Hematopoietic multipotent progenitor cell treated with erythropoietin and hydrocortisone succinate and interleukin-3 and kit ligand, for 15 days (in vitro differentiated cells): ENCODE data around the gene DNAJC6.
A peak's percentile ranks its signal among the peaks of the same experiment; 100 is the strongest.

ENCODE experiments used
- DNase-seq: peaks from one replicate; pipeline ENCODE4 v3.0.0-alpha.2; 2015; ENCODE audit warnings: low spot score

DNAJC6 gene

DNA sequence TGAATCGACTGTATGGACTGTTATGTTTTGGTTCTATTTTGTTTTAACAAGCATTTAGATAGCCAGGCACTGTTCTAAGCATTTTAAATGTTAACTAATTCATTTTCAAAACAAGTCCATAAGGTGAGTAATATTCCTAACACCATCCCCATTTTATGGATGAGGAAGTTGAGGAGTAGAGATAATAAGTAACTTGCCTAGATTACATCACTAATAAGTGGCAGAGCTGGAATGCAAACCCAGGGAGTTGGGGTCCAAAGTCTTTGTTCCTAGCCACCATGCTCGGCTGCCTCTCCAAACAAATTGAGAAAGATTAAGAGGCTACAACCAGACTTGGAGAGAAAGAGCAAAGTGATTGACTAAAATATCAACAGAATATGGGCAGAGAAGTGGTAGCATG lies 98.5 kb downstream of the DNAJC6 start:
- no peak for DNase-seq

DNA sequence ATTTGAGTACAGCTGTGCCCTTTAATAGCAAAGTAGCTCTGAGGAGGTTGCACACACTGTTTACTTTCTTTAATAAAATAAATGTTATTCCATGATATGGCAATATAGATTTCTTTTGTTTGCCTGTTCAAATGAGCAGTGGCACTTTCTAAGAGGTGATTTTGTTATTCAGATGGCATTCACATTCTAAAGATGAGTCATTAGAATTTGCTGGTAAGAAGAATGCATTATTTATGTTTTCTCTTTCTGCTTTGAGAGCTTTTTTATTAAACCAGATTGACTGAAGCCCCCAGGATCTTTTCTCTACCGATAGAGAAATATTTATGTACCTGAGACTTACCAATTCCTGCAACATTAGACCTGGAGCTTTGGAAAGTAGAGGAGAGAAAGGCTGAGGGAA lies 100.0 kb downstream of the DNAJC6 start:
- no peak for DNase-seq

DNA sequence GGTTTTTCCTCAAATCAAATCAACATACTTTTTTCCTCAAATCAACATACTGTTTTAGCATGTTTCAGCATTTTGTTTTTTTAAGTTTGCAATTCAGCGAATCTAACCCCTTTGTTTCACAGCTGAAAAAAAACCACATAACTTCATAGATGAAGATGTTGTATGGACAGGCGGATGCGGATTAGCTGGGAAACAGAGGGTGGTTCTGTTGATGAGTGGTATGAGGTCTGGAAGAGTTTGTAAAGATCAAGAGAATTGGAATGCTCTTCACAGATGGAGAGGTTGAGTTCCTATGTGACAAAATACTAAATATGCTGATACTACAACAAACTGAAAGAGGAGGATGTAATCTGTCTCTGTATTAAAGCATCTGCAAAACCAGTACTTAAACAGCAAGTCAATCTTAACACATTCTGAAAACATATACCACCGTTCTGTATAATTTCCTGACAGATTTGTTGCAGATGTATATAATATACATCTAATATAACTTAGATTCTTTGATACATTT lies 100.5 kb downstream of the DNAJC6 start:
- no peak for DNase-seq

DNA sequence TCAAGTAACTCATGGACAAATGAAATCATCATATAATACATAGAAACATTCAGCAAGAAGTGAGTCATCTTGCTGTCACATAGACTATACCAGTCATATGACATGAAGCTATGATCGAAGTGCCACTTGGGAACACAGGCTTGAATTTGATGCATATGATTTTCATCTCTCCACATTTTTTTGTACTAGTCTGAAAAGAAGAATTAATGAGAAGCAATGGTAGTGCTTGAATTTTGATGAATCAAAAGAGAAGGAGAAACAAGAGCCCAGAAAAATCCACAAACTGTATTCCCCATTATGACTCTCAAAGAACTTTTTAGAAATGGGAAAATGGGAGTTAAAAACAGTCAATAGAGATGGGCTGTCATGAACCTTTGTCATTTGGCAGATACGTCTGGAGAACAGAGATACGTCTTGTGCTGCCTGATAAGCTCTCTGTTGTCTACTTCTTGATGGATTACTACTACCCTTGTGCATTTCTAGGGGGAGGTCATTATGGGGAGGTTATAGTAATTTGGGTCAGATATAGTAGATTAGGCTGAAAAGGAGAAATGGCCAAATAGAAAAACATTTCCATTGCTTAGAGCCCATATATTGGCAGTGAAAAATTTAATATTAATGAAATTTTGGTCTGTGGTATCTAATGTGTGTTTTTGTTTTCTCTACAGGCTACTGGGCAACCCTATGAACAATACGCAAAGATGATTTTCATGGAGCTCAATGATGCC lies 103.1 kb downstream of the DNAJC6 start:
- DNase-seq = peak; percentile 52

DNA sequence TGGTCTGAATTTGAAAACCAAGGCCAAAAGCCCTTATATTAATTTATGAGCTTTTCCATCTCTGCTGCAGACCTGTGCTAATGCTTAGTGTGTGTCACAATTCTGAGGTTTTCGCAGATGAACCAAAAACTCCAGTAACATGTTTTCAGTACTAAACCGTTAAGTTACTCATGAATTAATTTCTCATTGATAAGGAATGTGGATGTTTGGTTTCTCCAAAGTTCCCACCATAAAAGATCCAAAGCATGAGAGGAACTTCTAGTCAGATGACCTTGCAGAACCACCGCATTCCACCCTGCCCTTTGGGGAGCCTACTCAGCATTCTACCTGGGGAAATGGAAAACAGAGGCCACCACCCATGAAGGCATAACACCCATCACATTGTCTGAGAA lies 103.6 kb downstream of the DNAJC6 start:
- no peak for DNase-seq

DNA sequence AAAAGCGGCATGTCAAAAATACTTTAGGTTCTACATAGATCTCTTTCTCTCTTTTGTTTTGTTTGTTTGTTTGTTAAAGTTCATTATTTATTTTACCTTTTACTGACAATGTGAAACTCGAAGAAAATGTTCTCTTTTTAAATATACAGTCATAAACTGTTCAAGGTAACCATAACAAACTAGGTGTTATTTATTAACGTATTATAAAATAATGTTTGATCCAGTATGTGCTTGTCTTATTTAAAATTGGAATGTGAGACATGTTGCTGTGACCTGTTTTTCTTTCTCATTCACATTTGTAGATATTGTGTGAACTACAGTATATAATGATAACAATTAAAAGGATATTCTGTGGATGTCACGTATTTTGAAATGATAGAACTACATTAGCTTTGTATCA lies 105.2 kb downstream of the DNAJC6 start:
- DNase-seq = no peak

DNA sequence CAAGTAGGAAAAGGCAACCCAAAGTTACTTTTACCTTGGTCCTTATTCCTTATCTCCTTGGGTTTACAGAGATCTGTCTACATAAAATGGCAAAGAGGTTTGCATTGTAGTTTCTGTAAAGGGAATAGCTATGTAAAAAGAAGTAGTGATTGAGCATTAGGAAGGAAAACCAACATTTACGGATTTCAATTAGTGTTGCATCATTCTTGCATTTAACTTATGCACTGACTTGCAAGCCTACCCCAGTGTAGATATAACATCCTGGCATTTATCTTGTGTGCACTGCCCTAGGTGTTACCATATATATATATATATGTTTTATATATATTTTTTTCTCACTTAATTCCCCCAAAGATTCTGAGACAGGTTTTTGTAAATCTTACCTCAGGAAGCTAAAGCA lies 107.4 kb downstream of the DNAJC6 start:
- no peak for DNase-seq

DNA sequence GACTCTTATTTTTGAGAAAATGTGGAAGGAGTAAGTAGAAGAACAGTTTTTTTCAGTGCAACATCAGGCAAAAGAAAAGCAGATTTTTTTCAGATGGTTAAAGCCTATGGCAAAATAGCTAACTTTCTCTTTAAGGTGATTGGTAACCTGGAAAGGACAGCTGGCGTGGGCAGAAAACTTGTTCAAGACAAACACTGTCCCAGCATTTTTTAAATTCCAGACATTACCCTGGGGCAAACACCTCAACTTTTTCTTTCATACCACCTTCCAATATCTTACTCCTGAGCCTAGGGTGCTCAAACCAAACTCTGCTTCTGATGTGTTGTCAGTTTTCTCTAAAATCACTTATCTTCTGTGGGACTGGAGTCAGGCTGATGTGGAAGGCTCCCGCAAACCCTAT lies 108.4 kb downstream of the DNAJC6 start:
- DNase-seq = no peak

DNA sequence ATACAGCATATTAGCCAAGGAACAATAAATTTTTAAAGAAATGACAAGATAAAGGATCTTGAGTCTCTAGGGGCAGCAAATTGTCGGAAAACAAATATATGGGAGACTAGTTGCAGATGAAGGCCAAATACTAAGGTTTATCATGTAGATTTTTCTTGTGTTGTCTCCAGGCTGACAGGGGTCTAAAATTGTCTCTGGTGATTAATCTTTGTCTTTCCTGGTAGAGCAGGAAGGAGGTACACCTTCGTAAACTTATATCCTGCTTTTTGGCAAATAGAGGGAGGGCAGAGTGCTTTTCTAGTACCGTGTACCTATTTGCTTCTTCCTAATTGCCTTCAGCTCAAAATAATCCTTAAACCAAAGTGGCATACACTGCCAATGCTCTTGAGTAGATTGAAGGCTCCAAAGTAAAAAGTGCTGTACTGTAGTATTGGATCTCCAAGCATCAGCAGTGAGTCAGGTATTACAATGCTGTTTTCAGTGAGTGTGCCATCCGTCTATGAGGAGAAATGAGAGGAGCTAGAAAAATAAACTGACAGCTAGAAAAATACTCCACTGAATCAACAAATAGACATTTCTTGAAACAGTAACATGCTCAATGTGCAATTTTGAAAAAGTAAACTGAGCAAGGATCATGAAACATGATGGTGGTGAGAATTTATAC lies 109.3 kb downstream of the DNAJC6 start:
- peak; percentile 40 for DNase-seq

DNA sequence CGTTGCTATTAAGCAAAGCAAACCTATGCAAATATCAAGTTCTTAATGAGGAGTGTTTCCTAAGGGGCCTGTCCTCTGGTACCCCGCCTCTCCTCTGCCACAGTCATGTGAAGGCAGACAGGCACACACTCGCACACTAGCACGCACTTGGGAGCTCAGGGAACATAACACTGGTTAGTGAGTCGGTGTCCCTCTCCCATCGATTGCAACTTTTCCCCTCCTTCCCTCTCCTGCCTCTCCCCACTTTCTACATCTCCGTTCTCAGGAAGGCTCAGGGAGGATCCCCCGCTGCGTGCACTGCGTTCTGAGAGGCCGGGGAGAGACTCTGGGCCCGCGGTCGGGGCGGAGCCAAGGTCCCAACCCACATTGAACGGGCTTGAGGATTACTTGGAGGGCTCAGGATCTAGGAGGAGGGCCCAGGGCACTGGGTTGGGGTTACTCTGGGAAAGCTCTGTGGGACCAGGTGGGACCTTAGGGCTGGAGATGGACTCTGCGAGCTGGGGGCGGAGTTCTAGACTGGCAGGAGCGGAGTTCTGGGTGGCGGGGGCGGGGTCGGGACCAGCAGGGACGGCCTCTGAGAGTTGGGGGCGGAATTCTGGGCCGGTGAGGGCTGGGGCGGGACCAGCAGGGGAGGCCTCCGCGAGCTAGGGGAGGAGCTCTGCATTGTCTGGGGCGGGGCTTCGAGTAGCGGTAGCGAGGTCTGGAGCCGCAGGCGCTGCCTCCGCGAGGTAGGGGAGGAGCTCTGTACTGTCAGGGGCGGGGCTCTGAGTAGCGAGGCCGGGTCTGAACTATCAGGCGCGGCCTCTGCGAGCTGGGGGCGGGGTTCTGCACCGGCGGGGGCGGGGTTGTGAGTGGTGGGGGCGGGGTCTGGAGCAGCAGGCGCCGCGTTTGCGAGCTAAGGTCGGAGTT lies 110.6 kb downstream of the DNAJC6 start:
- DNase-seq = peak; percentile 99

DNA sequence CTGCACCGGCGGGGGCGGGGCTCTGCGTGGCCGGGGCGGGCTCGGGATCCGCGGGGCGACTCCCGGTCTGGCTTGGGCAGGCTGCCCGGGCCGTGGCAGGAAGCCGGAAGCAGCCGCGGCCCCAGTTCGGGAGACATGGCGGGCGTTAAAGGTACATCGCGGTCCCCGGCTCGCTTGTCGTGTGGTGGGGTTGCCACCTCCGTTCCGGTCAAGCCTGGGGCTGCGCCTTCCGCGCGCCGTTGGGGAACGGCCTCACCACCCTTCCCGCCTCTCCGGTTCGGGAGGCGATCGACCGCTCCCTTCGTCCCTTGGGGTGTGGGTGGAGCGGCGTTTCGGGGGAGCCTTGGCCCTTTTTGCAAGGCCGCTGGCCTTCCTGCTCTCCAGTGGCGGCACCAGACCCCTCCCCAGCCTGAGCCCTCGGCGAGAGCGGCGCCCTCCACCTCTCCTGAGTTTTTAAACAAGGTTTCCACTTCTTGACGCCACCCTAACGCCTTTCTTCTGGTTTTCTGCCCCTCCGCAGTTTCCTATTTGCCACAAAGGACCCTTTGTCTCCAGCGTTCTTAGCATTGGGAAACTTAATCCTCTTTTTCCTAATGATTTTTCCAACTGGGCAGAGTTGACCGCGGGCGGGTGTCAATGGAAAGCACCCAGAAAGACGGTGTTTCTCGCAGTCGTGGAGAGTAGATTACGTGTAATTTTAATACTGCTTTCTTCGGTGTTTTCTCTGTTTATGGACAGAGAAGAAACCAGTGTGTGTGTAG lies 111.4 kb downstream of the DNAJC6 start, which contains the start of the genes LEPR and LEPROT:
LEPR (plus strand) TSS at position 79 of the 761 bp plus-strand sequence. CDS start 144,898 bp downstream, outside the sequence.
LEPROT (plus strand) TSS at position 79 of the 761 bp plus-strand sequence; CDS start at position 136, 57 bp downstream.
- DNase-seq = no peak

DNA sequence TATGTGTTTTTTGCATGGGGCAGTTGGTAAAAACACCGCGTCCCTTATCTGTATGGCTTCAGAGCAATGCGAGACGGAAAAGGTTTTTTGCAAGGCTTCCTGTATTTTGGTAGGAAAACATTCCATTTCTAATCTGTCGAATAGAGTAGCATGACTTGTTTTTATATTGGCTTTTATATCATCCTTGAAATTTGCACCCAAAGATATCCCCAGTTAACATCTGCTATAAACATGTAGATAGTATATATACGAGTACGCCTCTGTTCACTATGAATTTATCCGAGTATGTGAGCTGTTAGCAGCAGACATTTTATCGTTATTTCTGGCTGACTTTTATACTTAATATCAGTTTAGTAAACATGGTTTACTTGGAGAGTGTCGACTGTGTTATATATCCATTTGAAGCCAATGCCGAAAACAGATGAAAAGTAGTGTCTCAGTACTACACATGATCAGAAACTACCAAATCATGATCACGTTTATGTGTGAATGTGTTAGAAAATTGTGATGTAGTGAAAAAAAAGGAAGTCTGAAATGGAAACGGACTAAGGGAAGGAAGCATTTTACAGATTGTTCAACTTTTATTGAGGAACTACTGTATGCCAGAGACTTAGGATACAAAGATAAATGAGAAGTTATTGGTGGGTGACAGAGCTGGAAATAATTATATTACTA lies 112.1 kb downstream of the DNAJC6 start:
- DNase-seq = peak; percentile 65

DNA sequence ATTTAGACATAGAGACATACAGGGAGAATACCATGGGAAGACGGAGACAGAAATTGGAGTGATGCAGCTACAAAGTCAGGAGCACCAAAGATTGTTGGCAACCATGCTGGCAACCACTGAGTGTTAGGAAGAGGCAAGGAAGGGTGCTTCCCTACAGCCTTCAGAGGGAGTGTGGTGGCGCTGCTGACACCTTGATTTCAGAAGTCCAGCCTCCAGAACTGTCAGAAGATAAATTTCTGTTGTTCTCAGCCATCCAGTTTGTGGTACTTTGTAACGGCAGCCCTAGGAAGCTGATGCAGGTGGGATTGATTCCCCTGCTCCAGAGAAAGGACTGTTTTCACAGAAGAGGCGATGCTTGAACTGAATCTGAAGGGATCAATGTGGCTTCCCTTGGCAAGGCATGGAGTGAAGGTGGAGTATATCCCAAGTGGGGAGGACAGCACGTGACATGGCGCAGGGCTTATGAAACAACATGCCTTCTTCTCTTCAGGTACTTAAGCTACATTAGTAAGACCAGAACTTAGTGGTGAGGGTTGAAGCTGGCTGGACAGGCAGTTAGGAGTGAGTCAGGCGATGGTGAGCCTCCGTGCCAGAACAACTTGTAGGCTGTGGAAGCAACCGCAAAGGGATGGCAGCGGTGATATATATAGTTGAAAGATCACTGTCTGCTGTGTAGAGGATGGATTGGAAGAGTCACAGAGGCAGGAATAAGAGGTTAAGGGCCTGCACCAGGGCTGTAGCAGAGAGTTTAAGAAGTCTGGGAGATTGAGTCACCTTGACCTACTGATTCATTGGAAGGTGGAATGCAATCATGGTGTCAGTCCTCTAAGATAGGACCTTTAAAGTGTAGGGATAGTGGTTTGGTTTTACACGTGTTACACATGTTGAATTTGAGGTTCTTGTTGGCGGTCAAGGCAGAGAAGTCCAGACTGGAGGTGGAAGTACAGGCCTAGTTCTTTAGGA lies 113.2 kb downstream of the DNAJC6 start:
- DNase-seq = peak; percentile 40

DNA sequence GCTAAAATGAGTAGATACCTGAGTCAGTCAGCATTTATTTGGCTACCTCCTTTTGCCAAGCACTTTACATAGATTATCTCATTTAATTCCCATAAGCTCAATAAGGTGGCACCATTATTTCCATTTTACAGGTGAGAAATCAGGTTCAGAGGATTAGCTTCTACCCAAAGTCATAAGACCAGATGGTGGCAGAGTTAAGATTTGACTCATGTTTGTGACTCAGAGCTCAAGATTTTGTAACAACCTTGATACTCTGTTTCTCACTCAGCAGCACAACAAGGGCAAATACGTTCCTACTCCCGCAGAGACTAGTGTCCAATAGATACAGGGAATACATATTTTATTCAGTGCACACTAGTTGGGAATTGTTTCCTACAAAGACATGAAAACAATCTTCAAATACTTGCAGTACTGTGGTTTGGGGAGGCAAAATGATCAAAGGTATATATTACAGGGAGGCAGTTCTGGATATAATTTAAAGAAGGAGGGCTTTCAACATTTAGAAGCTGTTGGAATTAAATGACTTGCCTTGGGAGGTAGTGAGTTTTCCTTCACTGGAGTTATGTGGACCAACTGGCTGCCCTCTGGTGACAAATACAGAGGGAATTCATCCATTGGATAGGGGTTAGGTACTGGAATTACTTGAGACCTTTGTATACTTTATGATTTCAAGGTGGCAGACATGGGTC lies 114.7 kb downstream of the DNAJC6 start:
- DNase-seq = peak; percentile 64

DNA sequence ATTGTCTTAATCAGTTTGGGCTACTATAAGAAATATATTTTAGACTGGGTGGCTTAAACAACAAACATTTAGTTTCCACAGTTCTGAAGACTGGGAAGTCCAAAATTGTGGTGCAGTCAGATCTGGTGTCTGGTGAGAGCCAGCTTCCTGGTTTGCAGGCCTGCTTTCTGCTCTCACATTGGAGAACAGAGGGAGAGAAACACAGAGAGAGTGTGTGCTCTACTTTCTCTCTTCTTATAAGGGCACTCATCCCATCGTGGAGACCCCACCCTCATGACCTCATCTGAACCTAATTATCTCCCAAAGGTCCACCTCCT lies 115.2 kb downstream of the DNAJC6 start:
- no peak for DNase-seq

DNA sequence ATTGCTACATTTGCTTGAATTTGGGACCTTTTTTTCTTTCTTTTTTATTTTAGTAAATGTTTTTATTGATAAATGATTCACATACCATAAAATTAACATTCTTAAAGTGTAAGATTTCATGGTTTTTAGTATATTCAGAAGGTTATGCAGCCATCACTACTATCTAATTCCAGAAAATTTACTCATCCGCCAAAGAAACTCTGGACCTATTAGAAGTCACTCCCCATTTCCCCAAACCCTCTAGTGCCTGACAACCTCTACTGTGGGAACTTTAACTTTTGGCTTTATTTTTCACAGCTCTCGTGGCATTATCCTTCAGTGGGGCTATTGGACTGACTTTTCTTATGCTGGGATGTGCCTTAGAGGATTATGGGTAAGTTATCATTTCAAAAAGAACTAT lies 115.7 kb downstream of the DNAJC6 start:
- no peak for DNase-seq

DNA sequence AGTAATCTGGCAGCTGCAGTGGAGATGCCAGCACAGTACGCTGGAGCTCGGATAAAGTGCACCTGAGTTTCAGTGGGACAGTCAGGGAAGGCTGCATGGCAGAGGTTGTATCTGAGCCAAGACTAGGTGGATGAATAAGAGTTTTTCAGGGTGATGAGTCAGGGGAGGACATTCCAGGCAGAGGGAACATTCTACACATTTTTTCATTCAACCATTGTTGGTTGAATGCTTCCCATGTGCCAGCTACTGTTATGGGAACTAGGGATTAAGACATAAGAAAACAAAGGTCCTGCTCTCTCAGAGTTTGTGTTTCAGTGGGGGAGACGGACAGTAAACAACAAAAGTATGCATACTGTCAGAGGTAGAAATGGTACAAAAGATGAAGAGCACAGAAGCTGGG lies 116.4 kb downstream of the DNAJC6 start:
- no peak for DNase-seq

DNA sequence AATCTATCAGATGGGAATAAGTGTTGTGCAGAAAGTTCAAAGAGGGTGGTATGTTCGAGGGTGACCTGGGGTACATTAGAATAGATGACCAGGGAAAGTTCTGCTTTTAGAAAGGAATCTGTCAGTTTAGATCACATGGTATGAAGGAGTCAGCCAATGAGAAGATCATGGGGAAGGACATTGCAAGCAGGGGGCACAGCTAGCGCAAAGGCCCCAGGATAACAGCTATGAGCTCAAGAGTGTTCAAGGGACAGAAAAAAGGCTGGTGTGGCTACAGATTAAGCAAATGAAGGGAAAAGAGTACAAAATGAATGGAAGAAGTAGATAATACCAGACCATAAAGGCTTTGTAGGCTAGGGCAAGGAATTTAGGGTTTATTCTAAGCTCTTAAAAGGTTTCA lies 119.7 kb downstream of the DNAJC6 start:
- no peak for DNase-seq

DNA sequence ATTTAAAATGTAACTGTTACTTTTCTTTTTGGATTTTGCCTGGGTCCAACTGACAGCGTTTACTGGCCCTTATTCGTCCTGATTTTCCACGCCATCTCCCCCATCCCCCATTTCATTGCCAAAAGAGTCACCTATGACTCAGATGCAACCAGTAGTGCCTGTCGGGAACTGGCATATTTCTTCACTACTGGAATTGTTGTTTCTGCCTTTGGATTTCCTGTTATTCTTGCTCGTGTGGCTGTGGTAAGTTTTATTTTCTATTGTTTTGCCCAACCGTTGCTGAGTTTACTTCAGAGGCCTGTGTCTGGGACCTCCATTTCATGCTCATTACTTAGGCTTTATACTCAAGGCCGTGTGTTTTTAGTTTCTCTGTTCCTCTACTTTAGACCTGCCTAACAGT lies 120.5 kb downstream of the DNAJC6 start:
- DNase-seq = no peak
